Activated T-cell treated with anti-CD3 and anti-CD28 coated beads, Interleukin-2, amount 50 U/mL, for 72 hours (primary cell): ENCODE results near the gene MCRIP2. TPM values are rescaled to one million over a fixed set of nuclear protein-coding genes. Genes with fewer than 3 reads are reported as not detected.

ENCODE experiments used
- ATAC-seq, 2 donors: fragments of 150-1000 bp; cut with Tn5 transposase; replicated peaks in 1 of 2; 2 replicates each; pipeline ENCODE4 v1.10.0; 2021; ENCODE audit warnings: moderate library complexity in 2 of 2, mild to moderate bottlenecking in 1 of 2
- DNase-seq, 2 donors: peaks; one replicate each; pipeline ENCODE4 v3.0.0; 2021 to 2022; ENCODE audit warnings: mixed read lengths in 1 of 2
- H3K27ac Mint-ChIP-seq: one replicate; pipeline ENCODE4 v1.8.0; 2022; ENCODE audit warnings: mild to moderate bottlenecking, moderate library complexity, mixed read lengths
- H3K27me3 Mint-ChIP-seq: one replicate; pipeline ENCODE4 v1.8.0; 2022; ENCODE audit warnings: low read depth, mixed read lengths
- H3K36me3 Mint-ChIP-seq, 2 donors: one replicate each; pipeline ENCODE4 v1.8.0; 2022; ENCODE audit warnings: mixed read lengths in 2 of 2, mild to moderate bottlenecking in 1 of 2; ENCODE audit not compliant: insufficient read depth in 2 of 2
- H3K4me1 Mint-ChIP-seq: one replicate; pipeline ENCODE4 v1.8.0; 2022; ENCODE audit warnings: low read depth, mixed read lengths
- H3K4me3 Mint-ChIP-seq, 2 donors: one replicate each; pipeline ENCODE4 v1.8.0; 2022; ENCODE audit warnings: mild to moderate bottlenecking in 2 of 2, mixed read lengths in 2 of 2, moderate library complexity in 2 of 2
- H3K9me3 Mint-ChIP-seq, 2 donors: one replicate each; pipeline ENCODE4 v1.8.0; 2022; ENCODE audit warnings: mixed read lengths in 2 of 2
- total RNA-seq, 2 donors: library from RNA; stranded (reverse); gene quantifications; one replicate each; pipeline ENCODE4 v1.2.3, GENCODE V29; 2022

The MCRIP2 gene
- total RNA-seq, 2 donors from 2014 or later, result 27.9 to 34.4 TPM

DNA sequence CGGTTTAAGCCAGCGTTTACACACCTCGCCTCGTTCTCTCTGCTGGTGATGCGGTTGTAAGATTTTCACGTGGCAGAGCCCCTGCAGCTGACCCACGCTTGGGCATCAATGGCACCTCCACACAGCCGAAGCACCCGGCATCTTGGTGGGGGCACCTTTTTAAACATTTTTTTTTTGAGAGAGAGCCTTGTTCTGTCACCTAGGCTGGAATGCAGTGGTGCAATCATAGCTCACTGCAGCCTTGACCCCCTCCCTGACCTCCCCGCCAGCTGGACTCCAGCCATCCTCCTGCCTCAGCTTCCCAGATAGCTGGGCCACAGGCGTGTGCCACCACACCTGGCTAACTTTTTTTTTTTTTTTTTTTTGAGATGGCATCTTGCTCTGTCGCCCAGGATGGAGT, 12.4 kb downstream of the MCRIP2 start:
- H3K27ac Mint-ChIP-seq, result no peak overlapping the region
- DNase-seq (no peak), ATAC-seq (no peak)
- H3K4me1 Mint-ChIP-seq, result no peaks in the 10 kb centered on the region
- no peak overlapping the region for H3K4me3 Mint-ChIP-seq
- H3K36me3 Mint-ChIP-seq, result no peaks in the 10 kb centered on the region
- H3K27me3 Mint-ChIP-seq, result no peaks in the 10 kb centered on the region
- no peaks in the 10 kb centered on the region for H3K9me3 Mint-ChIP-seq

DNA sequence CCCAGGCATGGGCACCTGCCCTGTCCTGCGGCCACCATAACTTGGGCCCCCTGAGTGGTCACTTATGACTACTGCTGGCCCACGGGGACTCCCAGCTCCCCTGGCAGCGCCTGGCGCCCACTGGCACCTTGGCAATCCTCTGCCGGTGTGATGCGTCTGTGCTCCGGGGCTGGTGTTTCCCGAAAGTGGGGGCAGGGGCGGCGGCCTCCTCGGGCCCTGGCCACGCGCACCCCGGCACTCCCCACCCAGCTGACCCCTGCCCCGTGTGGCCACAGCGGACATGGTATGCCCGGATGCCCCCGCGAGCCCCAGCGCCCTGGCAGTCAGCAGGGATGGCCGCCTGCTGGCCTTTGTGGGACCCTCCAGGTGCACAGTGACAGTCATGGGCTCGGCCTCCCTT, 15.9 kb downstream of the MCRIP2 start:
- no peak for DNase-seq
- no peak for ATAC-seq
- Mint-ChIP-seq H3K27me3 (no peaks in the 10 kb centered on the region), H3K27ac (no peak overlapping the region), H3K9me3 (no peaks in the 10 kb centered on the region), H3K36me3 (no peaks in the 10 kb centered on the region), H3K4me3 (no peak overlapping the region), H3K4me1 (peaks cover 5% of the 10 kb centered on the region)

DNA sequence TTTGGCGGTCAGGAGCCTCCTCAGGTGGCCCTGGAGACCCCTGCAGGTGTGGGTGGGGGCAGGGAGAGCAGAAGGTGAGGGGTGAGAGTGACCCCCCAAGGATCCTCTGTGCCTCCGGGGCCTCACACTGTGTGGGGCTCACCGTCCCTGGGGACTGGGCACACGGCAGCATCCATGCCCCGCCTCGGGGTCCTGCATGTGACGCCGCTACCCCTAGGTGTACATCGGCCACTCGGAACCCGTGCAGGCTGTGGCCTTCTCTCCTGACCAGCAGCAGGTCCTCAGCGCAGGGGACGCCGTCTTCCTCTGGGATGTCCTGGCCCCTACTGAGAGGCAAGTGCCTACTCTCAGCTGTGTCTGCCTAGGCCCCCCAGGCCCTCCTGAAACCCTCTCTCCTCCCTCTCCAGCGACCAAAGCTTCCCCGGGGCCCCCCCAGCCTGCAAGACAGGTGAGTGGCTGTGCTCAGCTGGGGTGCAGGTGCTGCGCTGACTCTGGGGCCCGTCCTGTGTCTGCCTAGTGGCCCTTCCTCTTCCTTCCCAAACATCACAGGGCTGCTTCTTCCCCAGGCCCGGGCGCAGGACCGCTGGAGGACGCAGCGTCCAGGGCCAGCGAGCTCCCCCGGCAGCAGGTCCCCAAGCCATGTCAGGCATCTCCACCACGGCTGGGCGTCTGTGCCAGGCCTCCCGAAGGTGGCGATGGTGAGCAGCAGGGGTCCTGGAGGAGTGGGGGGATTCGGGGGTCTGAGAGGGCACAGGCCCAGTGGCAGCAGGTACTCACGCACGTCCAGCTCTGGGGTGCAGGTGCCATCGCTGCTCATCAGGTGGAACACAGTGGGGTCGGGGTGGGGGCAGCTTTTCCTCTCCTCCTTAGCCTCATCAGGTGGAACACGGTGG, 17.3 kb downstream of the MCRIP2 start:
- ATAC-seq (no peak), DNase-seq (no peak)
- Mint-ChIP-seq H3K9me3 (no peaks in the 10 kb centered on the region), H3K27ac (no peak overlapping the region), H3K27me3 (no peaks in the 10 kb centered on the region), H3K36me3 (no peaks in the 10 kb centered on the region), H3K4me1 (peaks cover 5% of the 10 kb centered on the region), H3K4me3 (no peak overlapping the region)

DNA sequence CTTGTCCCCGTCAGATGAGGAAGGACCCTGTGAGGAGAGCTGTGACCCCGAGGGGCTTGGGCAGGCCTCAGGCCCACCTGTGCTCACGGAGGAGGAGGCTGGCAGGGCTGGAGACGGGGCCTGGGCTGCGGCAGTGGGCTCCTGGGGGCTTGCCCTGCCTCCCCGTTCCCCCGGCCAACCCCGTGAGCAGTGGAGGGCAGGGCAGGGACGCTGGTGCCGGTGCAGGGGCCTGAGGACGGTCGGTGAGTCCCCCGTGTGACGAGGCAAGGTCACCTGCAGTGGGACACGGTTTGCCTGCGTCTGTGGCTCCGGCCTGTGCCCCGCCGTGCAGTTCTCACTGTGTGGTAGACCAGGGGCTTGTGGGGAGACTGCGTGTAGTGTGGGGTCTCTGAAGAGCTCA, 18.0 kb downstream of the MCRIP2 start:
- Mint-ChIP-seq H3K4me3 (no peak overlapping the region), H3K4me1 (peaks cover 5% of the 10 kb centered on the region), H3K27ac (no peak overlapping the region), H3K36me3 (no peaks in the 10 kb centered on the region), H3K27me3 (no peaks in the 10 kb centered on the region), H3K9me3 (no peaks in the 10 kb centered on the region)
- ATAC-seq, result no peak
- no peak for DNase-seq

DNA sequence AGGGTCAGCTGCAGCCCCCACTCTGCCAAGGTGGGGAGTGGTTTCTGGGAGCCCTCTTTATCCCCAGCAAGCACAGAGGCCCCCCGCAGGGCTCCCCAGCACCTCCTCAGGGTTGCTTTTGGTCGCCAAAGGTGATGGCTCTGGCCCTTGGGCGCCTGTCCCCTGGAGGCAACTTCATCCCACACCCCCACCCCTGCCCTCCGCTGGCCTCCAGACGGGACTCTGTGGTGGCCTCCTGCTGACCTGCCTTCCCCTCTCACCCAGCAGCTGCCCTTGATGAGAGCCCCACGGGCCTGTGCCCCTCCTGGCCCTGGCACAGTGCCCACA, 18.5 kb downstream of the MCRIP2 start:
- Mint-ChIP-seq H3K4me3 (no peak overlapping the region), H3K27ac (no peak overlapping the region), H3K4me1 (peaks cover 5% of the 10 kb centered on the region), H3K27me3 (no peaks in the 10 kb centered on the region), H3K9me3 (no peaks in the 10 kb centered on the region), H3K36me3 (no peaks in the 10 kb centered on the region)
- DNase-seq (no peak), ATAC-seq (peak in 1 of 2 donors; percentile 8)

DNA sequence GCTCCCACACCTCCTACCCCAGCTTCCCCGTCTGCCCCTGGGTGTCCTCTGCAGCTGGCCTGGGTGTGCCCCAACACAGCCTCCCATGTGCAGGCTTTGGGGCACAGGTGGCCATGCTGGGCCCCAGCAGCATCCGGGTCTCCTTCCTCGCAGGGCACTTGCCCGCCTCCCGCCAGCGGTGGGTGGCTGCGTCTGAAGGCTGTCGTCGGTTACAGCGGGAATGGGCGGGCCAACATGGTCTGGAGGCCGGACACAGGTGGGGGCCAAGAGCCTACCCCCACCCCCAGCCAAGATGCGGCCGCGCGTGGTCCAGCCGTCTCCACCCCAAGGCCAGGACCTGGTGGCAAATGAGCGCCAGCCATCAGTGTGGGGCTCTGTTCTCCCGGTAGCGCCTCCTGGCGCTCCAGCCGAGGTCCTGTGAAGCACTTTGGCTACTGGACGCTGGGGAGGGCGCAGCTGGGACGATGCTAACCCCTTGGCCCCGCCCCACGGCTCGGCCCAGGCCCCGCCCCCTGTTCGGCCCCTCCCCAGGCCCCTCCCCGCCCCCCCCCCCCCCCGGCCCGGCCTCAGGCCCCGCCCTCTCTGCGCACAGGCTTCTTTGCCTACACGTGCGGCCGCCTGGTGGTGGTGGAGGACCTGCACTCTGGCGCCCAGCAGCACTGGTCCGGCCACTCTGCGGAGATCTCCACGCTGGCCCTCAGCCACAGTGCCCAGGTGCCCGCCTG, 19.0 kb downstream of the MCRIP2 start:
- Mint-ChIP-seq H3K4me3 (no peak overlapping the region), H3K9me3 (no peaks in the 10 kb centered on the region), H3K27me3 (no peaks in the 10 kb centered on the region), H3K4me1 (peaks cover 5% of the 10 kb centered on the region), H3K36me3 (no peaks in the 10 kb centered on the region), H3K27ac (no peak overlapping the region)
- peak; percentile 75 to 82 for DNase-seq
- peak; percentile 78 to 83 for ATAC-seq

DNA sequence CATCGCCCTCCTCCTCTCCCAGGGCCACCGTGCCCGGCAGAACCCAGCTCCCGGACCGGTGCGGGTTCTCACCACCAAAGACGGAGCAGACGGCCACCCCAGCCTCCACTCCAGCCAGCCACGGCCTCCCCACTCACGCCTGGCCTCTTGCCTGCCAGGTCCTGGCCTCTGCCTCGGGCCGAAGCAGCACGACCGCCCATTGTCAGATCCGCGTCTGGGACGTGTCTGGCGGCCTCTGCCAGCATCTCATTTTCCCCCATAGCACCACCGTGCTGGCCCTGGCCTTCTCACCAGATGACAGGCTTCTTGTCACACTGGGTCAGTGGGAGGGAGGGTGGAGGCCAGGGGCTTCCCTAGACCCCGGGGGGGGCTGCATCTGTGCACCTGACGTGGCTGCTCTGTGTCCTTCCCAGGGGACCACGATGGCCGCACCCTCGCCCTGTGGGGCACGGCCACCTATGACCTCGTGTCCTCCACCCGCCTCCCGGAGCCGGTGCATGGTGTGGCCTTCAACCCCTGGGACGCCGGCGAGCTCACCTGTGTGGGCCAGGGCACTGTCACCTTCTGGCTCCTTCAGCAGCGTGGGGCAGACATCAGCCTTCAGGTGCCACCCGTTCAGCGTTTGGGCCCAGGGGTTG, 19.7 kb downstream of the MCRIP2 start:
- ATAC-seq (peak in 1 of 2 donors; percentile 7), DNase-seq (no peak)
- Mint-ChIP-seq H3K4me3 (no peak overlapping the region), H3K4me1 (peaks cover 5% of the 10 kb centered on the region), H3K9me3 (no peaks in the 10 kb centered on the region), H3K27me3 (no peaks in the 10 kb centered on the region), H3K27ac (no peak overlapping the region), H3K36me3 (no peaks in the 10 kb centered on the region)

DNA sequence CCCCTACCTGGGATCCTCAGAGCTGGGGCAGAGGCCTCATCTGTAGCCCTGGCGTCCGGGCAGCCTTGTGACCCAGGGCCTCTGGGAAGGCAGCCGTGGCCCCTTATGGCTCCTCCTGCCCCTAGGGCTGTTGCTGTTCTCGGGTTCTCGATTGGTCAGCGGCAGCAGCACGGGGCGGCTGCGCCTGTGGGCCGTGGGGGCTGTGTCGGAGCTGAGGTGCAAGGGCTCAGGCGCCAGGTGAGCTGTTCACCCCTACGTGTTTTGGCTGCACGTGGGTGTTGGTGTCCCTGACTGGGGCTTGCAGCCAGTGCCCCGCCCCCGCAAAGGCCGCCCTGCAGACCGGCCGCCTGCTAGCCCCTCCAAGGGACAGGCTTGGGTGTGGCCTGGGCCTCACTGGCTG, 20.5 kb downstream of the MCRIP2 start:
- no peaks in the 10 kb centered on the region for H3K27me3 Mint-ChIP-seq
- H3K27ac Mint-ChIP-seq, result no peak overlapping the region
- DNase-seq (no peak), ATAC-seq (no peak)
- H3K4me1 Mint-ChIP-seq, result peaks cover 5% of the 10 kb centered on the region
- no peaks in the 10 kb centered on the region for H3K36me3 Mint-ChIP-seq
- no peaks in the 10 kb centered on the region for H3K9me3 Mint-ChIP-seq
- H3K4me3 Mint-ChIP-seq, result no peak overlapping the region

DNA sequence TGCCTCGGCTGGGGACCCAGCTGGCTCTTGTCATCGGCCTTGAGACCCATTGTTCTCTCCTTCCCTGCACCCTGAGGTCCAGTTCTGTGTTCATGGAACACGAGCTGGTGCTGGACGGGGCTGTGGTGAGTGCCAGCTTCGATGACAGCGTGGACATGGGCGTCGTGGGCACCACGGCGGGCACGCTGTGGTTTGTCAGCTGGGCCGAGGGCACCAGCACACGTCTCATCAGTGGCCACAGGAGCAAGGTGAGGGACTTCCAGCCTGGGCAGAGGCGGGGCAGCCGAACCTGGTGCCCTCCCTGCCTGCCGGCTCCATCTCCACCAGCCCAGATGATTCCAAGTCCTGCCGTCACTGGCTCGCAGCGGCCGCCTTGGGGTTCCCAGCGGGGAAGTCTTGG, 21.0 kb downstream of the MCRIP2 start:
- Mint-ChIP-seq H3K9me3 (no peaks in the 10 kb centered on the region), H3K4me3 (no peak overlapping the region), H3K27ac (no peak overlapping the region), H3K27me3 (no peaks in the 10 kb centered on the region), H3K4me1 (peaks cover 7% of the 10 kb centered on the region), H3K36me3 (no peaks in the 10 kb centered on the region)
- DNase-seq, result no peak
- no peak for ATAC-seq

DNA sequence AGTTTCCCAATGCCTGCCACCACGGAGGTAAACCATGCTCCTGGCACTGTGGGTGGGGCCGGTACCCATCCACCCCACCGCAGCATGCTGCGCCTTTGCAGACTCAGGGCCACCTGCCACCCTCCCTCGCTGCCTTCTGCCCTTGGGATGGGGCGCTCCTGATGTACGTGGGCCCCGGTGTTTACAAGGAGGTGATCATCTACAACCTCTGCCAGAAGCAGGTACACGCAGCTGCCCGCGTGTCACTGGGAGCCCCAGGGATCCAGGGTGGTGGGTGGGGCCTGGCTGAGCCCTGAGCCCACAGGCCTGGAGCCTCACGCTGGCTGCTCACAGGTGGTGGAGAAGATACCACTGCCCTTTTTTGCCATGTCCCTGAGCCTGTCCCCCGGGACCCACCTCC, 24.9 kb downstream of the MCRIP2 start:
- no peak for DNase-seq
- Mint-ChIP-seq H3K27ac (no peak overlapping the region), H3K36me3 (peaks cover 0 to 2% of the 10 kb centered on the region in 2 donors), H3K4me1 (peaks cover 9% of the 10 kb centered on the region), H3K27me3 (no peaks in the 10 kb centered on the region), H3K9me3 (no peaks in the 10 kb centered on the region), H3K4me3 (no peak overlapping the region)
- no peak for ATAC-seq

DNA sequence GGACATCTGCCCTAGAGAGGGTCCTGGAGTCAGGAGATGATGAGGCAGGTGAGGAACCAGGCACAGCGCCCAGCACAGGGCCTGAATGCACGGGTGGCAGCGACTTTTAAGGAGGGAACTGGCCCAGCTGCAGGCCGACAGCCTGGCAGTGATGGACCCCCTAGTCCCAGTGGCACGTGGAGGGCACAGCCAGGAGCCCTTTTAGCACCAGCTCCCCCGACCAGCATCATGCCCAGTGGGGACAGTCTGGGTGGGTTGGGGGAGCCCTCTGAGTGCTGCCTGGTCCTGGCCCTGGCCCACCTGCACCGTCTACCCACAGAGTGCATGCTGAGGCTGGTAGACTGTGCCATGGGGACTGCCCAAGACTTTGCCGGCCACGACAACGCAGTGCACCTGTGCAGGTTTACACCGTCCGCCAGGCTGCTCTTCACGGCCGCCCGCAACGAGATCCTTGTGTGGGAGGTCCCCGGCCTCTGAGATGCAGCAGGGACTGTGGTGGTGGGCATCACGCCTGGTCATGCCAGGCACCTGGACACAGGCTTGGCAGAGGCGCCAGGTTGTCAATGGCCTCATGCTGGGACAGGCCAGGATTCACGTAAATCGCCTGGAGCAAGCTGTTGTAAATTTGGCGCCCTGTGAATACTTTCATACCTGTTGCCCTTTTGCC, 25.6 kb downstream of the MCRIP2 start:
- DNase-seq (no peak), ATAC-seq (no peak)
- Mint-ChIP-seq H3K4me3 (peak overlapping the region; percentile 79 to 85), H3K27me3 (no peaks in the 10 kb centered on the region), H3K4me1 (peaks cover 9% of the 10 kb centered on the region), H3K27ac (peak overlapping the region; percentile 85), H3K36me3 (peaks cover 0 to 2% of the 10 kb centered on the region in 2 donors), H3K9me3 (no peaks in the 10 kb centered on the region)

DNA sequence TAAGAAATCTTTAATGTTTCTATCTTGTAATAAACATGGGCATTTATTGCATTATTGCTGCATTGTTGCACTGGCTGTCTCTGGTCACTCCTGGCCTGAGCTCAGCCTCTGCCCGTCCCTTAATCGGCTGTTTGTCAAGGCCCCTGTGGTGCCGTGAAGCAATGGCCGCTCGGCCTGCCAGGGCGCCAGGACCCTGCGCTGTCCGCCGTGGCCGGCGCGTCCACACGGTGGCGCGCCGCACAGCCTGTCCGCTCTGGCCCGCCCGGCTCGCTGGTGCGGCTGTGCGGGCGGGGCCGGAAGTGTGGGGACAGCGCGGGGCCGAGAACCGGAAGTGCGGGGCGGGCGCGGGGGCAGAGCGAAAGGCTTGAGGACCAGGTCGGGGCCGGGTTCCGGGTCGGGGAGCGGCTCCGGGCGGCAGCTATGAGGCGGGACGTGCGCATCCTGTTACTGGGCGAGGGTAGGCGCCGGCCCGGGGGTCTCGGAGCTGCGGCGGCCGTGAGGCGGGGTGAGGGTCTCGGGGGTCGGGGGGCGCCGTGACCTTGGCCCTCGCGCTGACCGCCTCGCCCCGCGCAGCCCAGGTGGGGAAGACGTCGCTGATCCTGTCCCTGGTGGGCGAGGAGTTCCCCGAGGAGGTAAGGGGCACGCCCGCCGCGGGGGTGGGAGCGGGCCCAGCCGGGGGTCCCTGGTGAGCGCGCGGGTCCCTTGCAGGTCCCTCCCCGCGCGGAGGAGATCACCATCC, 26.3 kb downstream of the MCRIP2 start, which contains the start of gene RHOT2:
Gene RHOT2 (plus strand): TSS at position 353 of the 739 bp plus-strand sequence. CDS start 68 bp downstream, at position 421.
- Mint-ChIP-seq H3K4me3 (peak within 1 kb of the TSS; percentile 85 to 88), H3K36me3 (peaks cover 0 to 2% of the 10 kb centered on the region in 2 donors), H3K9me3 (no peaks in the 10 kb centered on the region), H3K27me3 (no peaks in the 10 kb centered on the region), H3K4me1 (peaks cover 9% of the 10 kb centered on the region), H3K27ac (peak within 1 kb of the TSS; percentile 85)
- ATAC-seq, result peak; percentile 95 to 97
- peak; percentile 96 to 98 for DNase-seq
